Ishikawa (cell line): ENCODE results near the gene HS6ST1.

Experiments
- CEBPB ChIP-seq: IDR thresholded peaks from 2 replicates; pipeline ENCODE4 v1.6.1; 2012
- FOXM1 ChIP-seq: IDR thresholded peaks from 2 replicates; pipeline ENCODE4 v1.6.1; 2012; ENCODE audit warnings: low read depth, borderline replicate concordance
- MAX ChIP-seq: IDR thresholded peaks from 2 replicates; pipeline ENCODE4 v1.6.1; 2012
- REST ChIP-seq: IDR thresholded peaks from 2 replicates; pipeline ENCODE4 v1.6.1; 2012; ENCODE audit warnings: low read depth, mild to moderate bottlenecking
- TEAD4 ChIP-seq: IDR thresholded peaks from 2 replicates; pipeline ENCODE4 v1.6.1; 2012
- USF1 ChIP-seq: IDR thresholded peaks from 2 replicates; pipeline ENCODE4 v1.6.1; 2012

- no peak for TF ChIP-seq REST
- TF ChIP-seq FOXM1 = no peak
- TF ChIP-seq TEAD4 = no peak
- no peak for TF ChIP-seq USF1
- TF ChIP-seq CEBPB = no peak
- TF ChIP-seq MAX = no peak
These were observed 10.9 kb upstream of the HS6ST1 start for GRCh38 chr2:128329607-128330006.
